Measurements from ENCODE around the gene RAB40A.
A peak's percentile ranks its signal among the peaks of the same experiment; 100 is the strongest.

RAB40A gene

DNA sequence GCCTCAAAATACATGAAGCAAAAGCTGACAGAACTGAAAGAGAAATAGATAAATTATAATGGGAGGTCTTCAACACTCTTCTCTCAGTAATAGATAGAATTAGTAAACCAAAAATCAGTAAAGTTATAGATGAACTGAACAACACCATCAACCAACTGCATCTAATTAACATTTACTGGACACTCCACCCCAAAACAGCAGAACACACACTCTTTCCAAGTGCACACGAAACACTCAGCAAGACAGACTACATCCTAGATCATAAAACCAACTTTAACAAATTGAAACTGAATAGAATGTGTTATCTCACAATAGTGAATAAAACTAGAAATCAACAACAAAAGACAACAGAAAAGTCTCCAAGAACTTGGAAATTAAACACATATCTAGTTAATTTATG is 41.0 kb upstream of the RAB40A start:
- H2BK5ac ChIP-seq (ENCODE audit: low read depth, low read length, poor library complexity, severe bottlenecking) = no peak overlapping the region
- H3K4me3 ChIP-seq (ENCODE audit: insufficient read depth in 1 of 2, low read depth in 1 of 2, low read length in 2 of 2) = no peak overlapping the region
- no peaks in the 10 kb centered on the region for H3K9me3 ChIP-seq (ENCODE audit: control insufficient read depth, low read length)
- H3K79me1 ChIP-seq (replicated peaks; ENCODE audit: low read length, poor library complexity, severe bottlenecking) = no peaks in the 10 kb centered on the region
- no peak overlapping the region for H3K4ac ChIP-seq (ENCODE audit: low read depth in 1 of 2, low read length in 2 of 2)
- H3K14ac ChIP-seq (ENCODE audit: low read length in 2 of 2) = no peak overlapping the region
- H3K27ac ChIP-seq (ENCODE audit: low read length, poor library complexity, severe bottlenecking) = no peak overlapping the region
- no peak overlapping the region for H3K23ac ChIP-seq (ENCODE audit: low read length in 2 of 2)
- peaks cover 0 to 9% of the 10 kb centered on the region in 2 experiments for H3K27me3 ChIP-seq (ENCODE audit: control insufficient read depth in 1 of 2, insufficient read depth in 1 of 2, low read length in 2 of 2)
- H3K18ac ChIP-seq (ENCODE audit: low read depth in 1 of 2, low read length in 2 of 2) = no peak overlapping the region
- no peak for DNase-seq
- no peak overlapping the region for H3K4me2 ChIP-seq (ENCODE audit: low read length, poor library complexity, severe bottlenecking)
- no peak overlapping the region for H2AK5ac ChIP-seq (ENCODE audit: low read length, severe bottlenecking)
- no peak overlapping the region for H2AFZ ChIP-seq (ENCODE audit: low read depth, low read length)
- H4K91ac ChIP-seq (ENCODE audit: low read length) = no peak overlapping the region
- no CpG with 5 or more reads among the region's 1 CpG for WGBS
- no peaks in the 10 kb centered on the region for H3K36me3 ChIP-seq (ENCODE audit: control insufficient read depth in 1 of 2, insufficient read depth in 2 of 2, low read depth in 1 of 2, low read length in 2 of 2)
- H2BK120ac ChIP-seq (ENCODE audit: low read depth, low read length) = no peak overlapping the region
- H2BK15ac ChIP-seq (ENCODE audit: low read depth, poor library complexity, severe bottlenecking) = no peak overlapping the region
- no peaks in the 10 kb centered on the region for H3K4me1 ChIP-seq (ENCODE audit: control insufficient read depth, insufficient read depth, low read depth, low read length)
- H2BK12ac ChIP-seq (ENCODE audit: low read length in 2 of 2) = no peak overlapping the region
- H3K9ac ChIP-seq (ENCODE audit: low read length) = no peak overlapping the region
- no peak overlapping the region for H4K8ac ChIP-seq (ENCODE audit: low read length)

DNA sequence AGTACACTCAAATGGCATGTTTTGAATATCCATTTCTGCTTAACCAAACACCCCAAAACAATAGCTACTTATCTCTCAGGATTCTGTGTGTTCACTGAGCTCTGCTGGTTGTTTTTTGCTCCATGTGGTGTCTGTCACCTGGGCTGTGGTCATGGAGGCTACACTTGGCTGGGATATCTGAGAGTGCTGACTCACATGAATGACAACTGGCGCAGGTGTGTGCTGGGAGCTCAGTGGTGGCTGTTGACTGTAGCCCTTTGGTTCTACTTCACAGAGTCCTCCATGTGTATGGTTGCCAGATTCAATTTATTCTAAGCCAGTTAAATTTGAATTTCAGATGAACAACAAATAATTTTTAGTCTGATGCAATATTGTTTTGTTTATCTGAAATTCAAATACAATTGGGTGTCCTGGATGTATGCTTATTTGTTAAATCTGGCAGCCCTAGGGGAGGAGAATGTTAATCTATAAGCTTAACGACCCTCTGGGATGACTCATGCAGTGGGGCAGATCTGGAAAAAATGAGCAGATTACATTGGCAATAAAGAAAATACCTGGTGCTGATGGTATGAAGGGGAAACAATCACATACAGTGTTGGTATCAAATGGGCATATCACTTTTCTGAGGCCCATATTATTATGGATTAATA is 37.8 kb upstream of the RAB40A start:
- Histone ChIP-seq H3K18ac (ENCODE audit: low read depth in 1 of 2, low read length in 2 of 2) (no peak overlapping the region), H3K36me3 (ENCODE audit: control insufficient read depth in 1 of 2, insufficient read depth in 2 of 2, low read depth in 1 of 2, low read length in 2 of 2) (no peaks in the 10 kb centered on the region), H2AFZ (ENCODE audit: low read depth, low read length) (no peak overlapping the region), H3K27ac (ENCODE audit: low read length, poor library complexity, severe bottlenecking) (no peak overlapping the region), H3K4me1 (ENCODE audit: control insufficient read depth, insufficient read depth, low read depth, low read length) (no peaks in the 10 kb centered on the region), H3K79me1 (replicated peaks; ENCODE audit: low read length, poor library complexity, severe bottlenecking) (no peaks in the 10 kb centered on the region), H4K8ac (ENCODE audit: low read length) (no peak overlapping the region), H3K4ac (ENCODE audit: low read depth in 1 of 2, low read length in 2 of 2) (no peak overlapping the region), H2BK12ac (ENCODE audit: low read length in 2 of 2) (no peak overlapping the region), H3K23ac (ENCODE audit: low read length in 2 of 2) (no peak overlapping the region), H4K91ac (ENCODE audit: low read length) (no peak overlapping the region), H3K9ac (ENCODE audit: low read length) (no peak overlapping the region), H3K14ac (ENCODE audit: low read length in 2 of 2) (no peak overlapping the region), H2BK120ac (ENCODE audit: low read depth, low read length) (no peak overlapping the region), H3K9me3 (ENCODE audit: control insufficient read depth, low read length) (no peaks in the 10 kb centered on the region), H2BK5ac (ENCODE audit: low read depth, low read length, poor library complexity, severe bottlenecking) (no peak overlapping the region), H3K27me3 (ENCODE audit: control insufficient read depth in 1 of 2, insufficient read depth in 1 of 2, low read length in 2 of 2) (peaks cover 0 to 25% of the 10 kb centered on the region in 2 experiments), H2BK15ac (ENCODE audit: low read depth, poor library complexity, severe bottlenecking) (no peak overlapping the region), H3K4me2 (ENCODE audit: low read length, poor library complexity, severe bottlenecking) (no peak overlapping the region), H2AK5ac (ENCODE audit: low read length, severe bottlenecking) (no peak overlapping the region), H3K4me3 (ENCODE audit: insufficient read depth in 1 of 2, low read depth in 1 of 2, low read length in 2 of 2) (no peak overlapping the region)
- DNase-seq = no peak
- 0% methylated on average over 1 of the region's 2 CpGs for WGBS

DNA sequence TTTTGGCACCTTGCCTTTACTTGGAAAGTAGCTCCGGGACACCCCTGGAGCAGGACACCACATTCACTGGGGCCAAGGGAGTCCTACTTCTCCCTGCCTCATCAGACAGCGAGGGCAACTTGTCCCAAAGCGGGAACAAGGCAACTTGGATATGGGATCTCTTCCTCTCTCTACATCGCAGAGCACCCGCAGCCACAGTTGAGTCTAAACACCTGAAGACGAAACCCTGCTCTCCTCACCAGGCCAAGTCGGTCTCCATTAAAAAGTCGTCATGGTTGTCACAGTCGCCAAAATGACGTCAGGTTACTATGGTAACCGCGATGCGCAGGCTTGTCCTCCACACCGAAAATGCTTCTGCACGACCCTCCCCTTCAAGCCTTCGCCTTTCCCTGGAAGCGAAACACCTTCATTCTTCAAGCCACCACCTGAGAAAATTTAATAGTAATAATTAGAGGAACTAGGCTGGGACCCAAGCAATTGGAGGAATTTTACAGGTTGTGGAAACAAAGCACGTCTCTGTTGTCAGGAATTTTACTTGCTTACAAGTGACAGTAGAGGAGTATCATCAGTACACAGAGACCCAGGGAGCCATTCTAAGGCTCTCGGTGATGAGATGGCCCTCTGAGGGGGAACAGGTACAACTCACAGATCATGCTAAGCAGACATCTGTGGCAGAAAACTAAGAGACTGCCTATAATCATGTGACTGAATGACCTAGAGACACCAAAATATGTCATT is 35.6 kb upstream of the RAB40A start:
- H2BK5ac ChIP-seq (ENCODE audit: low read depth, low read length, poor library complexity, severe bottlenecking) = no peak overlapping the region
- peak overlapping the region; percentile 70 for H3K4me2 ChIP-seq (ENCODE audit: low read length, poor library complexity, severe bottlenecking)
- H2BK15ac ChIP-seq (ENCODE audit: low read depth, poor library complexity, severe bottlenecking) = no peak overlapping the region
- peak overlapping the region; percentile 91 for H4K8ac ChIP-seq (ENCODE audit: low read length)
- 3% methylated on average over 15 of the region's 19 CpGs for WGBS
- H3K18ac ChIP-seq (ENCODE audit: low read depth in 1 of 2, low read length in 2 of 2) = peak overlapping the region in 1 of 2 experiments; percentile 13
- H3K36me3 ChIP-seq (ENCODE audit: control insufficient read depth in 1 of 2, insufficient read depth in 2 of 2, low read depth in 1 of 2, low read length in 2 of 2) = no peaks in the 10 kb centered on the region
- peak overlapping the region in 1 of 2 experiments; percentile 26 for H3K4ac ChIP-seq (ENCODE audit: low read depth in 1 of 2, low read length in 2 of 2)
- peak overlapping the region in 1 of 2 experiments; percentile 45 for H3K4me3 ChIP-seq (ENCODE audit: insufficient read depth in 1 of 2, low read depth in 1 of 2, low read length in 2 of 2)
- no peak overlapping the region for H2BK12ac ChIP-seq (ENCODE audit: low read length in 2 of 2)
- H2BK120ac ChIP-seq (ENCODE audit: low read depth, low read length) = no peak overlapping the region
- peak overlapping the region; percentile 20 for H2AFZ ChIP-seq (ENCODE audit: low read depth, low read length)
- H3K9ac ChIP-seq (ENCODE audit: low read length) = peak overlapping the region; percentile 65
- H3K23ac ChIP-seq (ENCODE audit: low read length in 2 of 2) = no peak overlapping the region
- H3K27ac ChIP-seq (ENCODE audit: low read length, poor library complexity, severe bottlenecking) = no peak overlapping the region
- no peak overlapping the region for H3K14ac ChIP-seq (ENCODE audit: low read length in 2 of 2)
- peak; percentile 75 for DNase-seq
- no peaks in the 10 kb centered on the region for H3K9me3 ChIP-seq (ENCODE audit: control insufficient read depth, low read length)
- H4K91ac ChIP-seq (ENCODE audit: low read length) = no peak overlapping the region
- H2AK5ac ChIP-seq (ENCODE audit: low read length, severe bottlenecking) = no peak overlapping the region
- H3K27me3 ChIP-seq (ENCODE audit: control insufficient read depth in 1 of 2, insufficient read depth in 1 of 2, low read length in 2 of 2) = peaks cover 0 to 25% of the 10 kb centered on the region in 2 experiments
- H3K79me1 ChIP-seq (replicated peaks; ENCODE audit: low read length, poor library complexity, severe bottlenecking) = no peaks in the 10 kb centered on the region
- no peaks in the 10 kb centered on the region for H3K4me1 ChIP-seq (ENCODE audit: control insufficient read depth, insufficient read depth, low read depth, low read length)

- no peak overlapping the region for H3K4me3 ChIP-seq (ENCODE audit: insufficient read depth in 1 of 2, low read depth in 1 of 2, low read length in 2 of 2)
- H3K14ac ChIP-seq (ENCODE audit: low read length in 2 of 2) = no peak overlapping the region
- WGBS = 92% methylated on average over 1 of the region's 1 CpG
- H4K8ac ChIP-seq (ENCODE audit: low read length) = no peak overlapping the region
- H4K91ac ChIP-seq (ENCODE audit: low read length) = no peak overlapping the region
- H3K4me1 ChIP-seq (ENCODE audit: control insufficient read depth, insufficient read depth, low read depth, low read length) = no peaks in the 10 kb centered on the region
- H3K27ac ChIP-seq (ENCODE audit: low read length, poor library complexity, severe bottlenecking) = no peak overlapping the region
- no peak overlapping the region for H3K18ac ChIP-seq (ENCODE audit: low read depth in 1 of 2, low read length in 2 of 2)
- H3K9me3 ChIP-seq (ENCODE audit: control insufficient read depth, low read length) = peaks cover 3% of the 10 kb centered on the region
- no peak overlapping the region for H2AK5ac ChIP-seq (ENCODE audit: low read length, severe bottlenecking)
- no peak overlapping the region for H2BK12ac ChIP-seq (ENCODE audit: low read length in 2 of 2)
- H3K27me3 ChIP-seq (ENCODE audit: control insufficient read depth in 1 of 2, insufficient read depth in 1 of 2, low read length in 2 of 2) = peaks cover 0 to 25% of the 10 kb centered on the region in 2 experiments
- no peak overlapping the region for H3K9ac ChIP-seq (ENCODE audit: low read length)
- H2BK120ac ChIP-seq (ENCODE audit: low read depth, low read length) = no peak overlapping the region
- no peak overlapping the region for H3K23ac ChIP-seq (ENCODE audit: low read length in 2 of 2)
- H2BK5ac ChIP-seq (ENCODE audit: low read depth, low read length, poor library complexity, severe bottlenecking) = no peak overlapping the region
- H3K79me1 ChIP-seq (replicated peaks; ENCODE audit: low read length, poor library complexity, severe bottlenecking) = no peaks in the 10 kb centered on the region
- no peak for DNase-seq
- no peak overlapping the region for H3K4me2 ChIP-seq (ENCODE audit: low read length, poor library complexity, severe bottlenecking)
- no peaks in the 10 kb centered on the region for H3K36me3 ChIP-seq (ENCODE audit: control insufficient read depth in 1 of 2, insufficient read depth in 2 of 2, low read depth in 1 of 2, low read length in 2 of 2)
- H2BK15ac ChIP-seq (ENCODE audit: low read depth, poor library complexity, severe bottlenecking) = no peak overlapping the region
- no peak overlapping the region for H2AFZ ChIP-seq (ENCODE audit: low read depth, low read length)
- H3K4ac ChIP-seq (ENCODE audit: low read depth in 1 of 2, low read length in 2 of 2) = no peak overlapping the region
These were observed 32.9 kb upstream of the RAB40A start for GRCh38 chrX:103552236-103552635.
